GM18951 (cell line): ENCODE results near the gene LRPPRC.

Experiments used
- POLR2A ChIP-seq: IDR thresholded peaks from 4 replicates; pipeline ENCODE4 v1.6.1; 2011; ENCODE audit warnings: mild to moderate bottlenecking; ENCODE audit not compliant: insufficient read length, insufficient read depth; ENCODE audit errors: extremely low read depth
- in situ Hi-C: fragments of 300-500 bp; cut with MboI; formaldehyde crosslinking; loops from one replicate; pipeline ENCODE4 v1.12.0; 2022; ENCODE audit warnings: low sequenced_read_pairs, mixed read lengths, inconsistent platforms; ENCODE audit not compliant: unreplicated experiment

Gene LRPPRC

DNA sequence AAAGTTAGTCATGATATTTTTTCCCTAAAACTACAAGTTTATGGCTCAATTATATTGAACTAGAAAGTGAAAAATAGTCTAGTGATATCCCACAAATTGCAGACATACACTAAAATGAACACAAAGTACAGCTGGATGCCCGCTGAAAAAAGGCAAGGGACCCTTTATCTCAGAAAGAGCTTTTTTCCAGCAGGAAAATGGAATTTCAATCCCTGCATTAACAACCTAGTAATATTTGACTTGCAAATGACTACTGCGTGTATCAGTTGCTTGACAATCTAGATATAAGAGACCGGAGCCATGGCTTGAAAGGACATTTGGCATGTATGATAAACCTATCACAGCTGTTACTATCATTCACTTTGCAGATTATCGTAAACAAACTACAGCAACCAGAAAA is 49.1 kb downstream of the LRPPRC start:
- no peak for TF ChIP-seq POLR2A
- in situ Hi-C loops: no loop called here

DNA sequence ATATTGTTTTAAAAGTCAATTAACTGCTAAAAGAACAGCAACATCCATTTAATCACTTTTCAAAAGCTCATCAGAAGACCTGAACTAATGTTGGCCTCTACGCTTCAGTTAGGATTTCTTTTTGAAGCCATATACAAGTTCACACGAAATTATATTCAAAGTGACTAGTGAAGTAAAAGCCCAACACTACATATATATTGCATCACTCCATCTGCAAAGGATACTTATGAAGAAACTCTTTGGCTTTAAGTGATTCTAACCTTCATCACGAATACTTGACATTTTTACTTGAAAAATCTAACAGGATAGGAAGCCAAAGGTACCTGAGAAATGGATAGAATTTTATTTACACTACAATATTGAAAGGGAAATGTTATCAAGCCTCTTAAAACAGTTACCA is 50.4 kb downstream of the LRPPRC start:
- in situ Hi-C loops: no loop called here
- no peak for TF ChIP-seq POLR2A

DNA sequence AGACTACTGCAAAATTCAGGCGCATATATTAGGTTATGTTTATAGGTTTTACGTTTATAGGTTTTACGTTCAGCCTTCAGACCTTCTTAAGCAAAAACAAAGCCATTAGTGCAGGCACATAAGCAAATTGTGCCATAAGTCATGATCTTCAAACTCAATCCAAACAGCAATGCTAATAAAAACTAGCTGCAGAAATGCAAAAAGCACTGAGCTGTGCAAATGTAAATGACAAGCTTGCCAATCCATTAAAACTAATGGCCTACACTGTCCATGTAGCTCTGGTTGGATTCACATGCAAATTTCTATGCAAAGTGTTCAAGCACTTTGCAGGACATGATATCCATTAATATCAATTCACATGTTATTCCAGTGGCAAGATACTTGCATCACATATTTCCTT is 50.9 kb downstream of the LRPPRC start:
- no peak for TF ChIP-seq POLR2A
- in situ Hi-C loops: no loop called here

DNA sequence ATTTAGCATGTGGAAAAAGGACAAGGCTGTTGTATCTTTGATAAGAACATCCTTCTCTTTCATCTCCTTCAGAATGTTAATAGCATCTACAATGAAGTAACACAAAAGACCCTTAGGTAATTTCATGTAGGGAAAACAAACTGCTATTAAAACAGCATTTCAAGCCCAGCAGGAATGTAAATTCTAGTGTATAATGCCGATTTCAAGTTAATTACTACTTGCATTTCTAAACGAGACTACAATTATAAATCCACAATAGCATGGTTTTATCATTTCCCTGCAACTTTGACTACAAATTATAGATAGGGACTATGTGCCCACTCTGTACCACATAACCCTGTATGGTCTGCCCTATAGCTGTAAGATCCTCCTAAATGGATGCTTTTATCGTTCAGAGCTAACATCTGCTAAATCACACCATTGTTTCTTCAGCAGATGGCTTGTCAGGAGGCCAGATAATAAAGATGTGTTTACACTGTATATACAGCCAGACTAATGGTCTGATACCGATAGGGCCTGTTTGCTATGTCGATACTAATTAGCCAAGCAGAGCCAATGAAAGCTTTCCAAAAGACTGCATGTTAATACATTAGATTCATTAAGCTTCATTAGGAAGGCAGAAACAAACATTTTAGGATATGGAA is 51.9 kb downstream of the LRPPRC start:
- TF ChIP-seq POLR2A: no peak
- in situ Hi-C loops: no loop called here

DNA sequence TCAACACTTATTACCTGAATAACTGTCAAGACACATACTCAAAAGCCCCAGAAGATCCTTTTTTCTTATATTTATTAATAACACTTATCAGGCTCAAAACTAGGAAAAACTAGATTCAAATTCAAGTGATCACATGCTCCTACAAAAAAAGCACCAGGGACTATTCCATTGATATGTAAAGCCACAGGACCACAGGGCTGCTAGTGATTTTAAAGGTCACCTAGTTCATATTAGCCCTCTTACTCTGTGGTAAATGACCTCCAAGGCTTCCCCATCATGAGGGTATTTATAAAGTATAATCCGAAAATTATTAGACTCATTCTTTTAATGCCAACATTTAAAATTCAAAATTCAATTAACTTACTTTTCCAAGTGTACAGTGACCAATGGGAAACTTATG is 52.5 kb downstream of the LRPPRC start:
- in situ Hi-C loops: no loop called here
- no peak for TF ChIP-seq POLR2A

DNA sequence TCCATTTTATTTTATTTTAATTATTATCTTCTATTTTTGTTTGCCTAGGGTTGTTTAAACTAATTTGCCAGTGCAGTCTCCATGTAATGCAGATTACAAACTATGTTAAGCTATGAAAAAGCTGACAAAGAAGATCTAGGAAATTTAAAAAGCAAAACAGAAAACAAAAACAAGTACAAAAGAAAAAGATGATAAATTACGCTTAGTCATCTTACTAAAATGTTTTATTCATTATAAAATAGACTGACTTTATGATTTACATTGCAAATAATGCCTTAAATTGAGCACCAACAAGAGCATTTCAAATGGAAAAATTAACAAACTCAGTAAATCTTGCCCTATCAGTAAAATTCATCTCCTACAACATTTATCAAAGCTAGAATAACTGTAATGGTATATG is 52.9 kb downstream of the LRPPRC start:
- in situ Hi-C loops: no loop called here
- TF ChIP-seq POLR2A: no peak

DNA sequence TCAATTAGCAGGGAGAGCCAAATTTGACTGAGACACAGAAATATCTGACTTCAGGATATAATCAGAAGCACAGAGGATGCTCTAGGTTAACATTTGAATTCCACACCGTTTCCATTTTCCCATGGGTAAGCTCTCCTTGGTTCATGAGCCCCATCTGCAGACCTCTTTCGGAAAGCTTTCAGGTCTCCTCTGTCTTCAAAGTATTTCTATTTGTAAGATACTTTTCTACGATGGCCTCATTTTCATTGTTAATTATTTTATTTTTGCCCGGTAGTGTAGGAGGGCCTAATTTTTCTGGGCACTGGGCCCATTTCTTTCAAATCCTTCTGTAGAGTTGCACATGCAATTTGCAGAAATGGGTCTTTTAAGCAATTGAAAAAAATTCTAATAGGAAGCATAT is 53.8 kb downstream of the LRPPRC start:
- in situ Hi-C loops: no loop called here
- TF ChIP-seq POLR2A: no peak

DNA sequence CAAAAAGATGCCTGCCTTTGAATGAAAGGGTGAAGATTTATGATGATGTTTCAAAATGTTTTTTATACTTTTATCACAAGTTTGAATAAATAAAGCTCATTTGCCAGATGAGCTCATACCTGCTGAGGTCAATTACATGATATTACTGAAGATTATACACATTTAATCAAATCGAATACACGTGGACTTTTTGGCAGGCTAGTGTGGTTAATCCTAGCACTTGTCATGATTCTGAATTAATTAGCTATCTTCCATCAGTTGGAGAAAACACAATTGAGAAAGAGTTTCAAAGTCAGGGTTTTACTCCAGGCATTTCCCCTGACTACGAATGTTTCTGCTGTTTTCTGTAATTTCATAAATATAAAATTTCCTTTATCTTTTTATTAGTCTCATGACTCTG is 54.4 kb downstream of the LRPPRC start:
- TF ChIP-seq POLR2A: no peak
- in situ Hi-C loops: no loop called here

DNA sequence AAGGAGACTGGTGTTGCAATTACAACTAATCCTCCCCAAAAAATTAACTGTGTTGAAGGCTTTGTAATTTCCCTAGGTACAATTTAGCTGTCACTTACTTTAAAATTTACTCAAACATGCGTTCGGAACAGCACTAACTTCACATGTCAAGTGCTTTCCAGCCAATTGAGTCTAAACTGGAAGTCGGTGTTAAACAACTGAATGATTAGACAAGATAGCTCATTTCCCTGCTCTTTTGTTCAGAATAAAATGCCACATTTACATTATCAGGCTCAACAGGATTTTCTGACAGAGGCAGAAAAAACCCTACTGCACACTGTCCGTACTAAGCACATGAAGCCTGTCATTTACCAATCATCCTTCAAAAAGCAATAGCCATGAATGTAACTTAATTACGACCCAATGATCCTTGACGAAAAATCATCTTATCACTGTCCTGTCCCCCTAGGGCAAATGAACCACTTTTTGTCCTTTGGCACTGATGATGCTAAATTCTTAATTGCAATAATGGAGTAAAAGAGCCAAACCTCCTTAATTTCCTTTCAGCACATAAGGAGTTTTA is 56.0 kb downstream of the LRPPRC start:
- in situ Hi-C loops: no loop called here
- no peak for TF ChIP-seq POLR2A

DNA sequence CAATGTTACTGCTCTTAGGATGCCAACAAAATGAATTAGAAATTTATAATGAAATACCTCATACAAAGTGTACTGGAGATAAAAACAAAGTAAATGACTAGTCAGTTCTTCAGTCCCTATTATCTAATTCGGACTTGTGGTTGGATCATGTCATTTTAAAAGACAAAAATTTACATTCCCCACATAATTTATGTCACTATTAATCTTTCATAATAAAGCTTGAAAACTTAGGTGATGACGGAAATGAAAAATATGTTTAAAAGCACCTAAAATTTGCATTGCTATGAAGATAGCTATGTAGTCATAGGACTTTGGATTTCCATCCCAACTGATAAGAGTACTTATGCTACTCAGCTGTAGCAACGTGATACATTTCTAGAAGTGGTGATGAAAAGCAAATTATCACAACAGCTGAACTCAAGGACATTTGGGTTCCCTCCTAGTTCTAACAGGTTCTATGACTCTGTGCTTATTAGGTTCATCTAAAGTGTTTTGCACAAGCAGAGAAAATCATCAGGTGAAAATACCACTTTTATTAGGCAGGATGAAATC is 58.4 kb downstream of the LRPPRC start:
- in situ Hi-C loops: no loop called here
- TF ChIP-seq POLR2A: no peak

DNA sequence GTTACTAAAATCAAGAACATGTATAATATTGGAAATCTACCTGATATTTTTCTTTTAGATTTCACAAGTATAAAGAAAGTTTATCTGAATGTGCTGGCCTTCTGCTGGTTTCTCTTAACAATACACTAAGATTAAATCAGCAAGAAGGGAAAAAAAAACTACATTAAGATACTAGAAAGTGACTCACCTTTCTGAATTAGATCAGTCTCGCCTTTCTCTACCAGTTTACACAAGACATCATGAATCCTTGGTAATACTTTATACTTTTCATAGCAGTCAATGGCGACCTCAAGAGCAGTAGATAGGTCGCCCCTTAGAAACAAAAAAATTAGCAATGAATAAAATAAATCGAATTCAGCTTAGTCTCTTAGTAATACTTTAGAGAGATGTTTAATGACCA is 61.2 kb downstream of the LRPPRC start:
- in situ Hi-C loops: no loop called here
- TF ChIP-seq POLR2A: no peak

DNA sequence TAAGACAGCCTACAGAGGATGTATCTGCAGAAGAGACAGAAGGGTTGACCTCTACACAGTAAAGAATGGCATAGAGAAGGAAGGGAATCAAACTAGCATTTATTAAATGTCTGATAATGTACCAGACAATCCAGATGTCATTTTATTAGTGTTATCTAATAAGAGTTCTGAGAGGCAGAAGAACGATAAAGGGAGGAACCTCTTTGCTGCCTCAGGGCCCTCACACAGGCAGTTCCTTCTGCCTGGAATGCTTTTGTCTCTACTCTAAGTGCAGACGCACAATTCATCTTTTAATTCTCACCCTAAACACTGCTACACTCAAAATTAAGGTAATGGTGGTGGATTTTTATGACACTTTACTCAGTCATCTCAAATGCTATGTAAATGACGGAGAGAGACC is 64.5 kb downstream of the LRPPRC start:
- in situ Hi-C loops: no loop called here
- TF ChIP-seq POLR2A: no peak

DNA sequence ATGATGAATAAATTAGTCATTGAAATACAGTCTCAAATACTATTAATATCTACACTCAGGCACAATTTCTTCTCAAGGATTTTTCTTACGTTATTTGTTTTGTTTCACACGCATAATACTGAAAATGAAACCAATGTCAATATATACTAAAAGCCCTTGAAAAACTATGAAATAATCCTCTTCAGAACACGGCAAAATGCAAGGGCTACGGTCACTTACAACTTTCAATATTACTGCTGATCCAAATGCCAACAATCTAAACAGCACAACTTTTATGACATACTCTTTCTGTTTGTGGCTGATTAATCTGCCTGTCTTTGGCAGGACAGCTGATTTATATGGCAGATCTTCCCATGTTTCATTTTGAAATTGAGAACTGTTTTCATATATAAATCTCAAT is 68.3 kb downstream of the LRPPRC start:
- TF ChIP-seq POLR2A: no peak
- in situ Hi-C loops: no loop called here

DNA sequence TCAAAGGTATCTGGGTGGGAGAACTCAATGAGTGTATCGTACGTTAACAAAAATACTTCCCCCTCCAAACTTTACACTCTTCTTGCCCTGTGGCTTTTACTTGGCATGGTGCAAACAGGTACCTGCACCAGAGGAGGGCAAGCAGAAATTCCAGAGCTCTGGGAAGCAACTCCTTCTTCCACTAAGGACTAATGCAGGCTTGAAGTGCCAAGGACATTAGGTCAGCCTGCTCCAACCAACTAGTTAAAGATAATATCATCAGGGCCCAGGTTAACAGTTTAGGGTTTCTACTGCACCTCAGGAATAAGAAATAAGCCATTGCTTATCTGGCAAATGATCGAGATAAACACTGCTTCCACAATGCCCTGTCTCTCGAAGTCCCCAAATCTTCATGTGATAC is 70.4 kb downstream of the LRPPRC start:
- in situ Hi-C loops: no loop called here
- no peak for TF ChIP-seq POLR2A
